GM23338 (cell line): Measurements from ENCODE around the gene U2AF1.
"Not testable (repeated sequence)": the region's sequence is repeated elsewhere in the genome, so short reads cannot be mapped to it uniquely, and the experiment has no call there.

ENCODE experiments used
- EZH2 ChIP-seq: fragments of 200-600 bp; sonication (generic); IDR thresholded peaks from one replicate; pipeline ENCODE4 v1.8.0; 2017; ENCODE audit warnings: antibody characterized with exemption, mild to moderate bottlenecking, low read depth; ENCODE audit not compliant: unreplicated experiment
- EZH2phosphoT487 ChIP-seq: fragments of 200-600 bp; sonication (generic); IDR thresholded peaks from one replicate; pipeline ENCODE4 v1.8.1; 2018; ENCODE audit warnings: antibody characterized with exemption; ENCODE audit not compliant: unreplicated experiment
- JUNB ChIP-seq: IDR thresholded peaks from one replicate; pipeline ENCODE4 v1.6.1; 2016; ENCODE audit warnings: antibody characterized with exemption; ENCODE audit not compliant: unreplicated experiment
- POLR2AphosphoS5 ChIP-seq: IDR thresholded peaks from 2 replicates; pipeline ENCODE4 v1.6.1; 2016; ENCODE audit warnings: antibody characterized with exemption, low read depth
- ZNF114 ChIP-seq: fragments of 250-450 bp; sonication (Bioruptor Pico); IDR thresholded peaks from 2 replicates; pipeline ENCODE4 v1.5.0; 2020; ENCODE audit warnings: mild to moderate bottlenecking, moderate library complexity
- TF ChIP-seq, protein P1 (sequence below), 2 experiments: fragments of 200-600 bp in 1 of 2; sonication (generic) in 1 of 2; conservative IDR thresholded peaks; 2 replicates each; pipeline versions ENCODE4 v1.5.1 to v1.6.1; 2016 to 2017; ENCODE audit warnings: antibody characterized with exemption in 2 of 2, low read depth in 2 of 2, mild to moderate bottlenecking in 2 of 2, moderate library complexity in 1 of 2
- TF ChIP-seq, protein P2 (sequence below): IDR thresholded peaks from one replicate; pipeline ENCODE4 v1.6.1; 2018; ENCODE audit warnings: antibody characterized with exemption; ENCODE audit not compliant: unreplicated experiment
- TF ChIP-seq, protein P3 (sequence below): fragments of 250-450 bp; sonication (Bioruptor Pico); IDR thresholded peaks from 2 replicates; pipeline ENCODE4 v1.5.0; 2020; ENCODE audit warnings: mild to moderate bottlenecking, moderate library complexity

DNA sequence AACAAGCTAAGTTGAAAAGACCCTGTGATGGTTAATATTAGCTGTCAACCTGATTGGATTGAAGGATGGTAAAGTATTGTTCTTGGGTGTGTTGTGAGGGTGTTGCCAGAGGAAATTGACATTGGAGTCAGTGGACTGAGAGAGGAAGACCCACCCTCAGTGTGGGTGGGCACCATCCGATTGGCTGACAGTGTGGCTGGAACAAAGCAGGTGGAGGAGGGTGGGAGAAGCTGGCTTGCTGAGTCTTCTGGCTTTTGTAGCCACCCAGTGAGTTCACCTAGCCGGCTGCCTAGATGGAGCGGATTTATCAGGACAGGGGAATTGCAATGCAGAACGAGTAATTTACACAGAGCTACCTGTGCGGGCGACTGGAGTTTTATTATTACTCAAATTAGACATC, 7.1 kb upstream of the U2AF1 start:
- TF ChIP-seq, protein P1, sequence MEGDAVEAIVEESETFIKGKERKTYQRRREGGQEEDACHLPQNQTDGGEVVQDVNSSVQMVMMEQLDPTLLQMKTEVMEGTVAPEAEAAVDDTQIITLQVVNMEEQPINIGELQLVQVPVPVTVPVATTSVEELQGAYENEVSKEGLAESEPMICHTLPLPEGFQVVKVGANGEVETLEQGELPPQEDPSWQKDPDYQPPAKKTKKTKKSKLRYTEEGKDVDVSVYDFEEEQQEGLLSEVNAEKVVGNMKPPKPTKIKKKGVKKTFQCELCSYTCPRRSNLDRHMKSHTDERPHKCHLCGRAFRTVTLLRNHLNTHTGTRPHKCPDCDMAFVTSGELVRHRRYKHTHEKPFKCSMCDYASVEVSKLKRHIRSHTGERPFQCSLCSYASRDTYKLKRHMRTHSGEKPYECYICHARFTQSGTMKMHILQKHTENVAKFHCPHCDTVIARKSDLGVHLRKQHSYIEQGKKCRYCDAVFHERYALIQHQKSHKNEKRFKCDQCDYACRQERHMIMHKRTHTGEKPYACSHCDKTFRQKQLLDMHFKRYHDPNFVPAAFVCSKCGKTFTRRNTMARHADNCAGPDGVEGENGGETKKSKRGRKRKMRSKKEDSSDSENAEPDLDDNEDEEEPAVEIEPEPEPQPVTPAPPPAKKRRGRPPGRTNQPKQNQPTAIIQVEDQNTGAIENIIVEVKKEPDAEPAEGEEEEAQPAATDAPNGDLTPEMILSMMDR (conservative IDR thresholded peaks at IDR 0.05; ENCODE audit: low read depth in 2 of 2) = not testable (repeated sequence)
- TF ChIP-seq EZH2; POLR2AphosphoS5; EZH2phosphoT487; JUNB; ZNF114 (CRISPR knock-in tag): not testable (repeated sequence)
- TF ChIP-seq, protein P2, sequence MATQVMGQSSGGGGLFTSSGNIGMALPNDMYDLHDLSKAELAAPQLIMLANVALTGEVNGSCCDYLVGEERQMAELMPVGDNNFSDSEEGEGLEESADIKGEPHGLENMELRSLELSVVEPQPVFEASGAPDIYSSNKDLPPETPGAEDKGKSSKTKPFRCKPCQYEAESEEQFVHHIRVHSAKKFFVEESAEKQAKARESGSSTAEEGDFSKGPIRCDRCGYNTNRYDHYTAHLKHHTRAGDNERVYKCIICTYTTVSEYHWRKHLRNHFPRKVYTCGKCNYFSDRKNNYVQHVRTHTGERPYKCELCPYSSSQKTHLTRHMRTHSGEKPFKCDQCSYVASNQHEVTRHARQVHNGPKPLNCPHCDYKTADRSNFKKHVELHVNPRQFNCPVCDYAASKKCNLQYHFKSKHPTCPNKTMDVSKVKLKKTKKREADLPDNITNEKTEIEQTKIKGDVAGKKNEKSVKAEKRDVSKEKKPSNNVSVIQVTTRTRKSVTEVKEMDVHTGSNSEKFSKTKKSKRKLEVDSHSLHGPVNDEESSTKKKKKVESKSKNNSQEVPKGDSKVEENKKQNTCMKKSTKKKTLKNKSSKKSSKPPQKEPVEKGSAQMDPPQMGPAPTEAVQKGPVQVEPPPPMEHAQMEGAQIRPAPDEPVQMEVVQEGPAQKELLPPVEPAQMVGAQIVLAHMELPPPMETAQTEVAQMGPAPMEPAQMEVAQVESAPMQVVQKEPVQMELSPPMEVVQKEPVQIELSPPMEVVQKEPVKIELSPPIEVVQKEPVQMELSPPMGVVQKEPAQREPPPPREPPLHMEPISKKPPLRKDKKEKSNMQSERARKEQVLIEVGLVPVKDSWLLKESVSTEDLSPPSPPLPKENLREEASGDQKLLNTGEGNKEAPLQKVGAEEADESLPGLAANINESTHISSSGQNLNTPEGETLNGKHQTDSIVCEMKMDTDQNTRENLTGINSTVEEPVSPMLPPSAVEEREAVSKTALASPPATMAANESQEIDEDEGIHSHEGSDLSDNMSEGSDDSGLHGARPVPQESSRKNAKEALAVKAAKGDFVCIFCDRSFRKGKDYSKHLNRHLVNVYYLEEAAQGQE = not testable (repeated sequence)
- TF ChIP-seq, protein P3, sequence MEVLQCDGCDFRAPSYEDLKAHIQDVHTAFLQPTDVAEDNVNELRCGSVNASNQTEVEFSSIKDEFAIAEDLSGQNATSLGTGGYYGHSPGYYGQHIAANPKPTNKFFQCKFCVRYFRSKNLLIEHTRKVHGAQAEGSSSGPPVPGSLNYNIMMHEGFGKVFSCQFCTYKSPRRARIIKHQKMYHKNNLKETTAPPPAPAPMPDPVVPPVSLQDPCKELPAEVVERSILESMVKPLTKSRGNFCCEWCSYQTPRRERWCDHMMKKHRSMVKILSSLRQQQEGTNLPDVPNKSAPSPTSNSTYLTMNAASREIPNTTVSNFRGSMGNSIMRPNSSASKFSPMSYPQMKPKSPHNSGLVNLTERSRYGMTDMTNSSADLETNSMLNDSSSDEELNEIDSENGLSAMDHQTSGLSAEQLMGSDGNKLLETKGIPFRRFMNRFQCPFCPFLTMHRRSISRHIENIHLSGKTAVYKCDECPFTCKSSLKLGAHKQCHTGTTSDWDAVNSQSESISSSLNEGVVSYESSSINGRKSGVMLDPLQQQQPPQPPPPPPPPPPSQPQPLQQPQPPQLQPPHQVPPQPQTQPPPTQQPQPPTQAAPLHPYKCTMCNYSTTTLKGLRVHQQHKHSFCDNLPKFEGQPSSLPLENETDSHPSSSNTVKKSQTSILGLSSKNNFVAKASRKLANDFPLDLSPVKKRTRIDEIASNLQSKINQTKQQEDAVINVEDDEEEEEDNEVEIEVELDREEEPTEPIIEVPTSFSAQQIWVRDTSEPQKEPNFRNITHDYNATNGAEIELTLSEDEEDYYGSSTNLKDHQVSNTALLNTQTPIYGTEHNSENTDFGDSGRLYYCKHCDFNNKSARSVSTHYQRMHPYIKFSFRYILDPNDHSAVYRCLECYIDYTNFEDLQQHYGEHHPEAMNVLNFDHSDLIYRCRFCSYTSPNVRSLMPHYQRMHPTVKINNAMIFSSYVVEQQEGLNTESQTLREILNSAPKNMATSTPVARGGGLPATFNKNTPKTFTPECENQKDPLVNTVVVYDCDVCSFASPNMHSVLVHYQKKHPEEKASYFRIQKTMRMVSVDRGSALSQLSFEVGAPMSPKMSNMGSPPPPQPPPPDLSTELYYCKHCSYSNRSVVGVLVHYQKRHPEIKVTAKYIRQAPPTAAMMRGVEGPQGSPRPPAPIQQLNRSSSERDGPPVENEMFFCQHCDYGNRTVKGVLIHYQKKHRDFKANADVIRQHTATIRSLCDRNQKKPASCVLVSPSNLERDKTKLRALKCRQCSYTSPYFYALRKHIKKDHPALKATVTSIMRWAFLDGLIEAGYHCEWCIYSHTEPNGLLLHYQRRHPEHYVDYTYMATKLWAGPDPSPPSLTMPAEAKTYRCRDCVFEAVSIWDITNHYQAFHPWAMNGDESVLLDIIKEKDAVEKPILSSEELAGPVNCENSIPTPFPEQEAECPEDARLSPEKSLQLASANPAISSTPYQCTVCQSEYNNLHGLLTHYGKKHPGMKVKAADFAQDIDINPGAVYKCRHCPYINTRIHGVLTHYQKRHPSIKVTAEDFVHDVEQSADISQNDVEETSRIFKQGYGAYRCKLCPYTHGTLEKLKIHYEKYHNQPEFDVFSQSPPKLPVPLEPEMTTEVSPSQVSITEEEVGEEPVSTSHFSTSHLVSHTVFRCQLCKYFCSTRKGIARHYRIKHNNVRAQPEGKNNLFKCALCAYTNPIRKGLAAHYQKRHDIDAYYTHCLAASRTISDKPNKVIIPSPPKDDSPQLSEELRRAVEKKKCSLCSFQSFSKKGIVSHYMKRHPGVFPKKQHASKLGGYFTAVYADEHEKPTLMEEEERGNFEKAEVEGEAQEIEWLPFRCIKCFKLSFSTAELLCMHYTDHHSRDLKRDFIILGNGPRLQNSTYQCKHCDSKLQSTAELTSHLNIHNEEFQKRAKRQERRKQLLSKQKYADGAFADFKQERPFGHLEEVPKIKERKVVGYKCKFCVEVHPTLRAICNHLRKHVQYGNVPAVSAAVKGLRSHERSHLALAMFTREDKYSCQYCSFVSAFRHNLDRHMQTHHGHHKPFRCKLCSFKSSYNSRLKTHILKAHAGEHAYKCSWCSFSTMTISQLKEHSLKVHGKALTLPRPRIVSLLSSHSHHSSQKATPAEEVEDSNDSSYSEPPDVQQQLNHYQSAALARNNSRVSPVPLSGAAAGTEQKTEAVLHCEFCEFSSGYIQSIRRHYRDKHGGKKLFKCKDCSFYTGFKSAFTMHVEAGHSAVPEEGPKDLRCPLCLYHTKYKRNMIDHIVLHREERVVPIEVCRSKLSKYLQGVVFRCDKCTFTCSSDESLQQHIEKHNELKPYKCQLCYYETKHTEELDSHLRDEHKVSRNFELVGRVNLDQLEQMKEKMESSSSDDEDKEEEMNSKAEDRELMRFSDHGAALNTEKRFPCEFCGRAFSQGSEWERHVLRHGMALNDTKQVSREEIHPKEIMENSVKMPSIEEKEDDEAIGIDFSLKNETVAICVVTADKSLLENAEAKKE (CRISPR knock-in tag) = not testable (repeated sequence)
